Spleen (tissue), 11 donors: ENCODE data around the gene TFB1M. TPM values are rescaled to one million over a fixed set of nuclear protein-coding genes. Genes with fewer than 3 reads are reported as not detected.

ENCODE experiments used
- DNase-seq: peaks from one replicate; pipeline ENCODE4 v3.0.0-alpha.2; 2020
- H3K27ac ChIP-seq, 8 donors: fragments of 200-600 bp; sonication (generic) in 7 of 8; 1 replicate in 4 of 8; 2 replicates in 4 of 8; pipeline versions ENCODE4 v1.5.0 to v1.8.0; 2016 to 2021; ENCODE audit warnings: inconsistent platforms in 4 of 8, mild to moderate bottlenecking in 4 of 8, moderate library complexity in 1 of 8
- H3K27me3 ChIP-seq, 7 donors: fragments of 200-600 bp; sonication (generic) in 6 of 7; replicated peaks in 1 of 7; 1 replicate in 4 of 7; 2 replicates in 3 of 7; pipeline versions ENCODE4 v1.5.0 to v1.8.0; 2016 to 2021; ENCODE audit warnings: inconsistent platforms in 3 of 7, mild to moderate bottlenecking in 1 of 7
- H3K36me3 ChIP-seq, 6 donors: fragments of 200-600 bp; sonication (generic) in 5 of 6; 1 replicate in 4 of 6; 2 replicates in 2 of 6; pipeline versions ENCODE4 v1.5.0 to v1.8.0; 2016 to 2021; ENCODE audit warnings: inconsistent platforms in 2 of 6
- H3K4me1 ChIP-seq, 6 donors: fragments of 200-600 bp; sonication (generic) in 5 of 6; 1 replicate in 3 of 6; 2 replicates in 3 of 6; pipeline versions ENCODE4 v1.5.0 to v1.8.0; 2016 to 2021; ENCODE audit warnings: inconsistent platforms in 3 of 6
- H3K4me3 ChIP-seq, 8 donors: fragments of 200-600 bp; sonication (generic) in 7 of 8; 1 replicate in 4 of 8; 2 replicates in 4 of 8; pipeline versions ENCODE4 v1.5.0 to v1.8.0; 2016 to 2021; ENCODE audit warnings: inconsistent platforms in 4 of 8, mild to moderate bottlenecking in 4 of 8, moderate library complexity in 2 of 8
- H3K9me3 ChIP-seq, 8 donors: fragments of 200-600 bp; sonication (generic) in 7 of 8; 1 replicate in 4 of 8; 2 replicates in 4 of 8; pipeline versions ENCODE4 v1.5.0 to v1.8.0; 2016 to 2021; ENCODE audit warnings: inconsistent platforms in 4 of 8
- POLR2A ChIP-seq, 3 donors: fragments of 450-650 bp; IDR thresholded peaks; one replicate each; pipeline ENCODE4 v1.5.1; 2017; ENCODE audit warnings: antibody characterized with exemption in 3 of 3, mild to moderate bottlenecking in 1 of 3
- POLR2AphosphoS5 ChIP-seq, 3 donors: sonication (generic); formaldehyde crosslinking; IDR thresholded peaks; one replicate each; pipeline ENCODE4 v1.5.1; 2017; ENCODE audit warnings: antibody characterized with exemption in 3 of 3
- WGBS, 5 donors: extraction: QIAGEN DNeasy Blood & Tissue Kit in 3 of 5; methylation state at CpG; one replicate each; pipeline versions ENCODE4 v1.1.5 to v1.1.7; 2013 to 2018; 5-methylcytosine and 5-hydroxymethylcytosine counted together
- intact Hi-C: fragments of 100-400 bp; cut with DNase I; formaldehyde crosslinking; loops from one replicate; pipeline ENCODE4 v1.15.0; 2023; ENCODE audit warnings: low total_unique reads
- polyA plus RNA-seq, 3 donors: library from polyadenylated mRNA; stranded (reverse); fragments of 200-250 nt; gene quantifications; one replicate each; pipeline ENCODE4 v1.2.1, GENCODE V29; 2013
- total RNA-seq, 7 donors: library from RNA; depleted of rRNA in 3 of 7; stranded (reverse); fragments of >200 nt in 3 of 7; fragmentation: NEBNext Ultra II Directional in 4 of 7; extraction: Animal tissue kit (Norgen Biotek cat#: 25700) in 4 of 7; gene quantifications; one replicate each; pipeline versions ENCODE4 v1.1.0 to v1.2.1, GENCODE V29; 2016 to 2021
- TF ChIP-seq, protein P1 (sequence below), 11 experiments: fragments of 200-600 bp in 7 of 11; fragments of 450-650 bp in 4 of 11; sonication (generic) in 4 of 11; IDR thresholded peaks in 8 of 11; conservative IDR thresholded peaks in 3 of 11; 1 replicate in 7 of 11; 2 replicates in 4 of 11; pipeline versions ENCODE4 v1.4.0 to v1.8.0; 2016 to 2021; ENCODE audit warnings: antibody characterized with exemption in 11 of 11, inconsistent platforms in 4 of 11, mild to moderate bottlenecking in 1 of 11
- donor health status: healthy with polysubstance abuse.
- donor health status: DM: no; HTN: no; CAD: no; lungs with moderate emphysema.
- donor health status: DM: no; HTN: no; CAD: no.
- donor health status: Bipolar disorder and iron deficiency.
- donor health status: healthy.
- donor health status: DM: no; HTN: no; CAD: no.
- donor health status: DM: yes; HTN: yes; CAD: no.

TFB1M gene
- total and polyA plus RNA-seq, 10 donors = 11.4 to 39.2 (median 21.0) TPM

DNA sequence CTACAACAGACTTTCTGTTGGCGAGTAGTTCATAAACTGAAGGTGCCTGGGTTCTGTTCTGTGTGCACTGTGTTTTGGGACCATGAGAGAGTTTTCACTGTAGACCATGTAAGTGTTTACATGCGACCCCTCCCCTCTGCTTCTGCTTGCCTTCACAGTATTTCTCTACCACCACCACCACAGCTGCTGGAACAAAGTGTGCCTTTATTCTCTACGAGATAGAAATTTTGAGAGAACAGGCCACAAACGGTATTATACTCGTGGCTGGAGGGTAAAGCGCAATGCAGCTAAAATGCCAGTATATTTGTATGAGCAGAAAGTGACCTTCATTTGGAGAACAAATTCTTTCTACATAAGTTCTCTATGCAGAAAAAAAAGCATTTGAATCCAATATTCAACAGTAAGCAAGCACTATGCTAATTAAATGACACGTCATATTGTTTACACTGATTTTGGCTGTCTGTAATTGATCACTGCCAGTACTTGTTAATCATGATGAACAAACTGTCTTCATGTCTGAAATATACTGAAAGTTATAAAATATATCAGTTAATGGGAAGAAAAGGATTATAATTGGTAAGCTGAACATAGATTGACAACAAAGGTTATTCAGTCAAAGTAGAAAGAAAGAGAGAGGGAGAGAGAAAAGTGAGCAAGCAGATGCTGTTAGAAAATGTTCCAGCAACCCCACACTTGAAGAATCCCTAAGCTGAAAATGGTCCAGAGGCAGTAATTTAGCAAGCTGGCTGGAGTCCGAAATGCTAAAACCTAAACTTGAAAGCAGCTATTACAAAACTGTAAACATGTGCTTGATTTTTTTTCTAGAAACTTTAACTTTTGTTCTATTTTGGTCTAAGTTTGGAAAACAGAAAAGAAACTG, 41.7 kb downstream of the TFB1M start:
- DNase-seq = no peak
- no peaks in the 10 kb centered on the region for H3K9me3 ChIP-seq
- WGBS, 5 donors = 90 to 96% (median 94%) methylated on average over 8 of the region's 8 CpGs
- no peak overlapping the region for H3K27ac ChIP-seq
- intact Hi-C loops = no loop called here
- no peak overlapping the region for H3K4me3 ChIP-seq
- no peaks in the 10 kb centered on the region for H3K27me3 ChIP-seq
- H3K4me1 ChIP-seq = peaks cover 0 to 7% (median 0%) of the 10 kb centered on the region in 6 donors
- H3K36me3 ChIP-seq = peaks cover 0 to 69% (median 10%) of the 10 kb centered on the region in 6 donors
- TF ChIP-seq POLR2AphosphoS5 (IDR thresholded peaks at IDR 0.05) (no peak), POLR2A (IDR thresholded peaks at IDR 0.05) (no peak)
- TF ChIP-seq, protein P1, sequence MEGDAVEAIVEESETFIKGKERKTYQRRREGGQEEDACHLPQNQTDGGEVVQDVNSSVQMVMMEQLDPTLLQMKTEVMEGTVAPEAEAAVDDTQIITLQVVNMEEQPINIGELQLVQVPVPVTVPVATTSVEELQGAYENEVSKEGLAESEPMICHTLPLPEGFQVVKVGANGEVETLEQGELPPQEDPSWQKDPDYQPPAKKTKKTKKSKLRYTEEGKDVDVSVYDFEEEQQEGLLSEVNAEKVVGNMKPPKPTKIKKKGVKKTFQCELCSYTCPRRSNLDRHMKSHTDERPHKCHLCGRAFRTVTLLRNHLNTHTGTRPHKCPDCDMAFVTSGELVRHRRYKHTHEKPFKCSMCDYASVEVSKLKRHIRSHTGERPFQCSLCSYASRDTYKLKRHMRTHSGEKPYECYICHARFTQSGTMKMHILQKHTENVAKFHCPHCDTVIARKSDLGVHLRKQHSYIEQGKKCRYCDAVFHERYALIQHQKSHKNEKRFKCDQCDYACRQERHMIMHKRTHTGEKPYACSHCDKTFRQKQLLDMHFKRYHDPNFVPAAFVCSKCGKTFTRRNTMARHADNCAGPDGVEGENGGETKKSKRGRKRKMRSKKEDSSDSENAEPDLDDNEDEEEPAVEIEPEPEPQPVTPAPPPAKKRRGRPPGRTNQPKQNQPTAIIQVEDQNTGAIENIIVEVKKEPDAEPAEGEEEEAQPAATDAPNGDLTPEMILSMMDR (IDR thresholded peaks at IDR 0.05 in 8 of 11, conservative IDR thresholded peaks at IDR 0.05 in 3 of 11) = no peak

DNA sequence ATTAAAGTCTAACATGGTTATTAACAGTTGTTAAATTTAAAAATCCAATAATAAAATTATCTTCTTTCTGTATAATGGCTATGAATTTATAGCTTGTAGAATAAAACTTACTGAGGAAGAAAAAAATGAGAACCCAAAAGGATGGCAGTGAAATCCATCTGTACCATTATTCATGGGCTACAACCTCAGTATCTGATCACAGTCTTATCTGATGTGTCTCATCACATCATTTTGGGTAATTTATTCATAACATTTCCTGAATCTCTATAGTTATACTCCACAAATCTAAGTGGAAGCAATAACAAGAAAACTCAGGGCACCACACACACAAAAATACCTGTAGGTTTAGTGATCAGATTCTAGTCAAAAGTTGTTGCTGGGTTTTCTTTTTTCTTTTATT, 43.1 kb downstream of the TFB1M start:
- DNase-seq = no peak
- intact Hi-C loops = no loop called here
- Histone ChIP-seq H3K27me3 (no peaks in the 10 kb centered on the region), H3K27ac (no peak overlapping the region), H3K4me3 (no peak overlapping the region), H3K4me1 (peaks cover 0 to 7% (median 0%) of the 10 kb centered on the region in 6 donors), H3K9me3 (no peaks in the 10 kb centered on the region), H3K36me3 (peaks cover 0 to 78% (median 14%) of the 10 kb centered on the region in 6 donors)
- TF ChIP-seq POLR2A (IDR thresholded peaks at IDR 0.05) (no peak), POLR2AphosphoS5 (IDR thresholded peaks at IDR 0.05) (no peak)
- TF ChIP-seq, protein P1 (IDR thresholded peaks at IDR 0.05 in 8 of 11, conservative IDR thresholded peaks at IDR 0.05 in 3 of 11) = no peak

DNA sequence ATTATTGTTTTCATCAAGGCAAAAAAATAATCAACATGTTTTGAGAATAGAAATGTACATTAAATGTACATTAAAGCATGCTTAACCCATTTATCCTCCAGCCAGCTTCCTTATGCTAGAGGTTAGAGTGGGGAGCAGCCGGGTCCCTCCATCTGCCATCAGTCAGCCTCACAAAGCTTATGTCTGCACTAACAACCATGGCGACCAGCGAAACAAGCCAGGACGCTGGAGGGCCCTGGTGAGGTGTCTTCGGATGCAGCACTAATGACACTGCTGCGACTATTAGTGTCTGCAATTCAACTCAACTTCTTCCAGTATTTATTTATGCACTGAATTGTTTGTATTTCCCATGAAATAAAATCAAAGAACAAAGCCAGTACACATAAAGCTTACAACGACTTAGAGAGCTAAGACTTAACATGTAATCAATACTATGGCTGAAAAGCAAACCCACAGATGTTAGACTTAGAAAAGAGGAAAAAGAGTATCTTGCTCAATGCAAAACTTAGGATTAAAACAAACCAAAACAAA, 43.7 kb downstream of the TFB1M start:
- TF ChIP-seq, protein P1 (IDR thresholded peaks at IDR 0.05 in 8 of 11, conservative IDR thresholded peaks at IDR 0.05 in 3 of 11) = no peak
- Histone ChIP-seq H3K27ac (no peak overlapping the region), H3K27me3 (no peaks in the 10 kb centered on the region), H3K36me3 (peaks cover 0 to 78% (median 13%) of the 10 kb centered on the region in 6 donors), H3K9me3 (no peaks in the 10 kb centered on the region), H3K4me3 (no peak overlapping the region), H3K4me1 (peaks cover 0 to 7% (median 0%) of the 10 kb centered on the region in 6 donors)
- intact Hi-C loops = no loop called here
- WGBS, 5 donors = 89 to 96% (median 94%) methylated on average over 7 of the region's 7 CpGs
- DNase-seq = no peak

DNA sequence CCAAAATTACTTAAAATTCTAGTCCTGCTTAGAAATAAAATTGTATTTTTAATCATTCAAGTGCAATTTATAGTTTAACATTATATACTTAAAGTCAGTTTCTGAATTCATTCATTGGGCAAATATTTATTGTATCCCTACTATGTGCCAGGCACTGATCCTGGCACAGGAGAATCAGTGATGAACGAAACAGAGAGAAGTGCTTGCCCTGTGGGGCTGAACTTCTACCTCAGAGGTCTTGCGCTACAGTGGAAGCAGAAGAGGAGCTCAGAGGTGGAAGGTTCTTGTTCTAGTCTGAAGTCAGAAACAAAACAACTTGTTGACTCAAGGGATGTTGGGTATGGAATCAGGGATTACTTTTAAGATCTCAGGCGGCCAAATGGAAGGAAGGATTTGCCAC, 44.5 kb downstream of the TFB1M start:
- Histone ChIP-seq H3K4me1 (peaks cover 0 to 7% (median 2%) of the 10 kb centered on the region in 6 donors), H3K9me3 (no peaks in the 10 kb centered on the region), H3K36me3 (peaks cover 0 to 73% (median 13%) of the 10 kb centered on the region in 6 donors), H3K27me3 (no peaks in the 10 kb centered on the region), H3K4me3 (no peak overlapping the region), H3K27ac (no peak overlapping the region)
- intact Hi-C loops = no loop called here
- 67 to 96% (median 79%) methylated on average over 3 of the region's 3 CpGs for WGBS, 5 donors
- TF ChIP-seq POLR2AphosphoS5 (IDR thresholded peaks at IDR 0.05) (no peak), POLR2A (IDR thresholded peaks at IDR 0.05) (no peak)
- TF ChIP-seq, protein P1 (IDR thresholded peaks at IDR 0.05 in 8 of 11, conservative IDR thresholded peaks at IDR 0.05 in 3 of 11) = no peak
- DNase-seq = no peak
